ENCODE results near the gene HOMER2. TPM values are rescaled to one million over a fixed set of nuclear protein-coding genes. Genes with fewer than 3 reads are reported as not detected.
A peak's percentile ranks its signal among the peaks of the same experiment; 100 is the strongest.

HOMER2 gene
- total RNA-seq, 1 donor from 2014 or later, result 23.4 TPM

- H3K9me3 Mint-ChIP-seq, result no peaks in the 10 kb centered on the region
- no peak for TF ChIP-seq CTCF (conservative IDR thresholded peaks at IDR 0.05)
- no peak overlapping the region for H3K27ac Mint-ChIP-seq
- DNase-seq (ENCODE audit: extremely low spot score, unreplicated experiment), result no peak
- peaks cover 5% of the 10 kb centered on the region for H3K36me3 Mint-ChIP-seq
- peaks cover 3% of the 10 kb centered on the region for H3K4me1 Mint-ChIP-seq (ENCODE audit: unreplicated experiment)
- no peak overlapping the region for H3K4me3 Mint-ChIP-seq
- H3K27me3 Mint-ChIP-seq, result no peaks in the 10 kb centered on the region
Measured at GRCh38 chr15:82995076-82995475, 42.6 kb upstream of the HOMER2 start.

- no peak overlapping the region for H3K4me3 Mint-ChIP-seq
- peaks cover 5% of the 10 kb centered on the region for H3K36me3 Mint-ChIP-seq
- DNase-seq (ENCODE audit: extremely low spot score, unreplicated experiment), result no peak
- H3K27me3 Mint-ChIP-seq, result no peaks in the 10 kb centered on the region
- no peaks in the 10 kb centered on the region for H3K9me3 Mint-ChIP-seq
- TF ChIP-seq CTCF (conservative IDR thresholded peaks at IDR 0.05), result no peak
- no peak overlapping the region for H3K27ac Mint-ChIP-seq
- H3K4me1 Mint-ChIP-seq (ENCODE audit: unreplicated experiment), result no peaks in the 10 kb centered on the region
Measured at GRCh38 chr15:82993144-82993543, 40.6 kb upstream of the HOMER2 start.

- Mint-ChIP-seq H3K4me3 (no peak overlapping the region), H3K9me3 (no peaks in the 10 kb centered on the region), H3K4me1 (ENCODE audit: unreplicated experiment) (peaks cover under 1% of the 10 kb centered on the region), H3K27me3 (no peaks in the 10 kb centered on the region), H3K27ac (no peak overlapping the region), H3K36me3 (peaks cover 5% of the 10 kb centered on the region)
- no peak for DNase-seq (ENCODE audit: extremely low spot score, unreplicated experiment)
- no peak for TF ChIP-seq CTCF (conservative IDR thresholded peaks at IDR 0.05)
Measured at GRCh38 chr15:82992436-82992998, 40.0 kb upstream of the HOMER2 start.

- peak overlapping the region; percentile 96 for H3K27ac Mint-ChIP-seq
Measured at GRCh38 chr15:82986442-82986780, 33.9 kb upstream of the HOMER2 start.

GRCh38 chr15:82985688-82986441 is 33.3 kb upstream of the HOMER2 start, which contains the start of gene RAMAC:
Gene RAMAC, plus strand, starts transcription at chr15:82986210. Its CDS starts 2,809 bp downstream, at chr15:82989019.
- H3K4me3 Mint-ChIP-seq, result peak within 1 kb of the TSS; percentile 100
- H3K9me3 Mint-ChIP-seq, result no peaks in the 10 kb centered on the region
- H3K27me3 Mint-ChIP-seq, result no peaks in the 10 kb centered on the region
- H3K27ac Mint-ChIP-seq, result peak within 1 kb of the TSS; percentile 96
- peaks cover 10% of the 10 kb centered on the region for H3K36me3 Mint-ChIP-seq
- no peak for TF ChIP-seq CTCF (conservative IDR thresholded peaks at IDR 0.05)
- peaks cover 18% of the 10 kb centered on the region for H3K4me1 Mint-ChIP-seq (ENCODE audit: unreplicated experiment)
- peak; percentile 85 for DNase-seq (ENCODE audit: extremely low spot score, unreplicated experiment)

More at GRCh38 chr15:82986442-82986780, 33.9 kb upstream of the HOMER2 start:
- H3K4me3 Mint-ChIP-seq, result peak overlapping the region; percentile 100
- peaks cover 11% of the 10 kb centered on the region for H3K36me3 Mint-ChIP-seq
- H3K4me1 Mint-ChIP-seq (ENCODE audit: unreplicated experiment), result peaks cover 17% of the 10 kb centered on the region
- H3K9me3 Mint-ChIP-seq, result no peaks in the 10 kb centered on the region
- no peak for DNase-seq (ENCODE audit: extremely low spot score, unreplicated experiment)
- TF ChIP-seq CTCF (conservative IDR thresholded peaks at IDR 0.05), result no peak
- no peaks in the 10 kb centered on the region for H3K27me3 Mint-ChIP-seq
